GM12874 (cell line): ENCODE data around the gene MOSMO.

Experiments used
- TF ChIP-seq, protein P1 (sequence below): IDR thresholded peaks from 2 replicates; pipeline ENCODE4 v1.5.1; 2011; ENCODE audit warnings: low read depth, mild to moderate bottlenecking, control low read depth, low read length, moderate library complexity; ENCODE audit not compliant: insufficient read depth

Gene MOSMO

DNA sequence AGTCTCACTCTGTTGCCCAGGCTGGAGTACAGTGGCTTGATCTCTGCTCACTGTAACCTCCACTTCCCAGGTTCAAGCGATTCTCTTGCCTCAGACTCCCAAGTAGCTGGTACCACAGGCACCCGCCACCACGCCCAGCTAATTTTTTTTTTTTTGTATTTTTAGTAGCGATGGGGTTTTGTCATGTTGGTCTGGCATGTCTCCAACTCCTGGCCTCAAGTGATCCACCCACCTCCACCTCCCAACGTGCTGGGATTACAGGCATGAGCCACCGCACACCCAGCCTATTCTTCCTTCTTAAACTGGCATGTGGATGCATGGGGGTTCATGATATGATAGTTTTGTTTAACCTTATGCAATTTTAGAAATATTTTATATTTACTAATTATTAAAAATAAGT lies 45.1 kb downstream of the MOSMO start:
- TF ChIP-seq, protein P1, sequence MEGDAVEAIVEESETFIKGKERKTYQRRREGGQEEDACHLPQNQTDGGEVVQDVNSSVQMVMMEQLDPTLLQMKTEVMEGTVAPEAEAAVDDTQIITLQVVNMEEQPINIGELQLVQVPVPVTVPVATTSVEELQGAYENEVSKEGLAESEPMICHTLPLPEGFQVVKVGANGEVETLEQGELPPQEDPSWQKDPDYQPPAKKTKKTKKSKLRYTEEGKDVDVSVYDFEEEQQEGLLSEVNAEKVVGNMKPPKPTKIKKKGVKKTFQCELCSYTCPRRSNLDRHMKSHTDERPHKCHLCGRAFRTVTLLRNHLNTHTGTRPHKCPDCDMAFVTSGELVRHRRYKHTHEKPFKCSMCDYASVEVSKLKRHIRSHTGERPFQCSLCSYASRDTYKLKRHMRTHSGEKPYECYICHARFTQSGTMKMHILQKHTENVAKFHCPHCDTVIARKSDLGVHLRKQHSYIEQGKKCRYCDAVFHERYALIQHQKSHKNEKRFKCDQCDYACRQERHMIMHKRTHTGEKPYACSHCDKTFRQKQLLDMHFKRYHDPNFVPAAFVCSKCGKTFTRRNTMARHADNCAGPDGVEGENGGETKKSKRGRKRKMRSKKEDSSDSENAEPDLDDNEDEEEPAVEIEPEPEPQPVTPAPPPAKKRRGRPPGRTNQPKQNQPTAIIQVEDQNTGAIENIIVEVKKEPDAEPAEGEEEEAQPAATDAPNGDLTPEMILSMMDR, result no peak

DNA sequence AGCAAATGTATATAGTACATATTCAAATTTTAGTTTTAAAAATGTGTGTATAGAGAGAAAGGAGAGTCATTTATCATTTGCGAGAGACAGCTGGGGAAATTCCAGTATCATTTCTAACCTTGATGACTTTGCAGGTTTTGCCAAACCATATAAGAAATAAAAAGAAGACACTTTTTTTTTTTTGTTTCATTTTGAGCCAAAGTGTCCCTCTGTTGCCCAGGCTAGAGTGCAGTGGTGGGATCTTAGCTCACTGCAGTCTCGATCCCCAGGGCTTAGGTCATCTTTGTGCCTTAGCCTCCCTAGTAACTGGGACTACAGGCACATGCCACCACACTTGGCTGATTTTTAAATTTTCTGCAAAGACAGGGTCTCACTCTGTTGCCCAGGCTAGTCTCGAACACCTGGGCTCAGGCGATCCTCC lies 46.0 kb downstream of the MOSMO start:
- TF ChIP-seq, protein P1, result no peak

DNA sequence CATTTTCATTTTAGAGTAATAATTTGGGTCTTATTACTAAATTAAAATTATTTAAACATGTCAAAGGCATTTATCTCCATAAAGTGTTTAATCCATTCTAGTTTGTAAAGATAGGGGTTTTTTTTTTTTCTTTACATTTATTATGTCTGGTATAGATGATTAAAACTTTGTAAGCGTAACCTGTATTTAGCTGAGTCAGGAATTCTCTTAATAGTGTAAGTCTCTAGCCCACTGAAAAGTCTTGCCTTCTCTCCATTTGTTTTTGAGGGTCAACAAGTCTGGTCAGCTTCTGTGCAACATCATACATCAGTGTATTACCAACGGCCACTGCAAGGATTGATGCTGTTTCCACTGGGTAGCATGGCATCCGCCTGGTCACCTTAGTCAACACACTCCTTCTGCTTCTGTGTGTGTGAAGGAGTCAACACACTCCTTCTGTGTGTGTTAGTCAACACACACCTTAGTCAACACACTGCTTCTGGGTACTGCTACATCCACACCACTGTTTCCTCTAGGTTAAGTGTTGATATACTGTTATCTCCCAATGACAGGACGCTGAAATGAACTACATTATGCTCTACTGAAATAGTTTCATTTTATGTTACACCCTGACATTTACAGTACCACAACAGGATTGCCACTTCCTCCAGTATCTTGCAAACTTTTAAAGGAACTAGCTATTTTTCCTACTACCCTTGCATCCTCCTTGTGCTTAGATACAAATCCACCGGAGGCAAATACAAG lies 47.1 kb downstream of the MOSMO start:
- TF ChIP-seq, protein P1, result no peak

DNA sequence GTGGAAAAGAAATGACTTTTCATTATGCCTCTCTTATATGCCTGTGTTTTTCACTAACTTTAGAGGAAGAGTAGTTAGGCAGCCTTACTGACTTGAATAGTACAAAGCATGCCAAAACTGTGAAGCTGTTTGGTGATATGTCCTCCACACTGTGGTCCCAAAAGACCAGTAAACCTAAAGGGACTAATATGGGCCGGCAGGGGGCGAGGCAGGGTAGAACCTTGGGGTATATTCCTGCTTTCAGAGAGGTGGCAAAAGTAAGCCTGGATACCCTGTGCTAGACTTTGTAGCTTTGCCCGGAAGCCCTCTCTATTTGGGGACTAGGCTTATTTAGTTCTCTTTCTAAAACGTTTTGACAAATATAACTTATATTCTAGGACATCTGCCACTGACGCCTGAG lies 48.0 kb downstream of the MOSMO start:
- TF ChIP-seq, protein P1, result no peak

DNA sequence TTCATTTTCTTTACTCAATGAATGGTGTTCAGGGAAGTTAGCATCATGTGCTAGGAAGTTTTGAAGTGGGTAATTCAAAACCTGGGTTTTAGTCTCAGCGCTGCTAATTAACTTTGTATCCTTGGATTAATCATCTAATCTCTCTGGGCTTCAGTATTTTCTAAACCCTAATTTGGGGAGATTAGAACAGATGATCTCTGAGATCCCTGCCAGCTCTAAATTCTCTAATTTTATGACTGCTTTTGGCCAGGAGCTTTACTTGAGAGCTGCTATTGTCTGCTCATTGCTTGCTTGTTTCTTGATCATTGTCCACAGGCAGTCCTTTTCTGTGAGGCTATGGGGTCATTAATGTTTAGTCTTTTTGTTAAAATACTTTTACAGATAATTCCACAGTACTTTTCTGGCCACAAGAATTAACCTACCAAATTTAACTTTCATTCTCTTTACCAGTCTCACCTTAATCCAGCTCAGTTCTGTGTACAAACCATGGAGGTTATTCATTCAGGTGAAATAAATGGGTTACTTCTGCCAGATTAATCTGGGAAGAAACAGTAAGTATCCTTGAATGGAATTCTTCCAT lies 56.1 kb downstream of the MOSMO start:
- TF ChIP-seq, protein P1, result no peak

DNA sequence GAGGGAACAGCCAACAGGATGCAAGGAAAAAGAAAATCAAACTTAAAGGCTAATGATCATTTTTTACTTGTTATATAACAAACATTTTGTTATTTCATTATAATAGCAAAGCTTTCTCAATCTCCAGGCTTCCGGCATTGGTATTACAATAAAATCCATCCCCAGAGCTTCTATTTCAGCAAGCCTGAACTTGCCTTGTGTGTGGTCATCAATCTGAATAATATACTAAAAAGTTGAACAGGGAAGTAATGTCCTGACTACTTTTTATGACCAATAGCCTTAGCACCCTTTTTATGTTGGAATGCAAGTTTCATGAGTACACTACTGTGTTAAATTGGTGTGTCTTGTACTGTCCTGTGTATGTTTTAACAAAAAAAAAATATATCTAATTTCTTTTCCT lies 57.3 kb downstream of the MOSMO start:
- TF ChIP-seq, protein P1, result no peak

DNA sequence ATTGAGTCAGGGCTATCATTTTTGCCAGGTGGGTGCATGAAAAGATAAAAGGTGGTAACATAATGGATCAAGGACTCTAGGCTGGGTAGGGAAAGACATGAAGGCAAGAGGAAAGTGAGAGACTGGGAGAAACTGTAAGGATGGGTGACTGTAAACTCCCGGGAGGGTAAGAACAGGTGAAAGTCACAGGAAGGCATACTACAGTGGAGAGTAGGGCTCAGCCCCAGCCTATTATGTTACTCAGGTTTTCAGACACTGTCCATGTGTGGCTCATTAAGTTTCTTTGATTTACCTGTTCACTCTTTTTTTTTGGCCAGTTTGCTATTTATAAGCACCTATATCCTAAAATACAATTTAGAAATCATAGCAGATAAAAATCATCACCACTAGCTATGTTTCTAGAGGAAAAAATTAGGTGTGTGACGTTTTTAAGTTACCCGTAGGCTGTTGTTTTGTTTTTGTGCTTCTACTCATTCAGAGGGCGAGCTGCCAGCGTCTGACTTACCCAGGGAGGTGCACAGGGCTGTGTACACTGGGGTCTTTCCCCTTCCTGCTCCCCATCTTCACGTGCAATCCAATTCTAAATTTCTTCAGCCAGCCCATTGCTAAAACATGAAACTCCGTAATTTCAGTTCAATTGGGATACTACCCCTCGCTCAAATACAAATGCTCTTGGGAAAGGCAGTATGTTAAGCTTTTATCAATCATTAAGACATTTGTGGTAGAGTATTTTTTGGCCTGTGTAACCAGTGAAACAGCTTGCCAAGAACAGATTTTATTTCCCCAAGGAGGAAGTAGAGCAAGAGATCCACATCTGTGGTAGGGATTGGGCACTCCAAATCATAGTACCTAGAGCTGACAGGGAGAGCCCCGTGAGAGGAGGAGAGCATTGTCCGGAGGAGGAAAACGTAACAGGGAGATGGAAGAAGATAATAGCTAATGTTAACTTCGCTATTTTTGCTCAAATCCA lies 62.7 kb downstream of the MOSMO start:
- TF ChIP-seq, protein P1, result no peak
